GM12878 (cell line): Measurements from ENCODE around the gene GRB10. TPM values are rescaled to one million over a fixed set of nuclear protein-coding genes. Genes with fewer than 3 reads are reported as not detected.

ENCODE experiments used
- ATAC-seq: fragments of 200-7000 bp; cut with Tn5 transposase; 3 replicates; pipeline ENCODE4 v1.9.1; 2020; ENCODE audit warnings: mild to moderate bottlenecking, moderate library complexity
- BruUV-seq: library from RNA; stranded (reverse); fragments of 400-500 nt; replicated peaks from 2 replicates; lab custom pipeline; 2021; lab: Mats Ljungman, UMichigan
- CTCF ChIA-PET: fragments of 300-600 bp; sonication (Branson Sonifier 250); formaldehyde crosslinking; extraction: SDS; loops from one replicate; lab custom pipeline; 2021; ENCODE audit warnings: inconsistent platforms; lab: Yijun Ruan, JAX
- POLR2A ChIA-PET: fragments of 350-600 bp; formaldehyde crosslinking; extraction: SDS; loops from one replicate; lab custom pipeline; 2021; ENCODE audit warnings: inconsistent platforms; lab: Charles Lee
- RAD21 ChIA-PET: fragments of 300-600 bp; sonication (Branson Sonifier 250); formaldehyde crosslinking; loops from one replicate; lab custom pipeline; 2023; ENCODE audit warnings: antibody characterized with exemption; ENCODE audit not compliant: unreplicated experiment; lab: Charles Lee
- SMC1A ChIA-PET: fragments of 300-600 bp; sonication (Branson Sonifier 250); formaldehyde crosslinking; loops from one replicate; lab custom pipeline; 2023; ENCODE audit not compliant: unreplicated experiment, uncharacterized antibody; lab: Charles Lee
- DNase-seq: peaks from one replicate; pipeline ENCODE4 v3.0.0-alpha.2; 2011; ENCODE audit warnings: low read depth, low spot score
- FAIRE-seq: peaks from 3 replicates; lab custom pipeline; 2011; peaks lifted over from hg19 to GRCh38; lab: Jason Lieb, UNC
- H2AFZ ChIP-seq: 2 replicates; pipeline ENCODE4 v1.6.0; 2011; ENCODE audit warnings: low read depth, low read length, control low read depth; ENCODE audit not compliant: control insufficient read depth
- H3K27ac ChIP-seq: 2 replicates; pipeline ENCODE4 v1.5.1; 2011; ENCODE audit warnings: control low read depth; ENCODE audit not compliant: control insufficient read depth, insufficient read depth
- H3K27me3 ChIP-seq, 2 experiments: replicated peaks in 1 of 2; 2 replicates each; pipeline versions ENCODE4 v1.6.0 to v1.6.1; 2011; ENCODE audit warnings: low read length in 1 of 2; ENCODE audit not compliant: control insufficient read depth in 2 of 2, insufficient read depth in 2 of 2
- H3K36me3 ChIP-seq, 2 experiments: 2 replicates each; pipeline ENCODE4 v1.5.1; 2011; ENCODE audit warnings: low read length in 1 of 2; ENCODE audit not compliant: control insufficient read depth in 2 of 2, insufficient read depth in 2 of 2
- H3K4me1 ChIP-seq: 2 replicates; pipeline ENCODE4 v1.6.1; 2011; ENCODE audit warnings: mild to moderate bottlenecking, low read length, moderate library complexity, mixed read lengths; ENCODE audit not compliant: control insufficient read depth, insufficient read depth
- H3K4me2 ChIP-seq: 2 replicates; pipeline ENCODE4 v1.6.0; 2011; ENCODE audit warnings: control low read depth; ENCODE audit not compliant: control insufficient read depth, insufficient read depth
- H3K4me3 ChIP-seq: fragments of 200-600 bp; sonication (generic); 2 replicates; pipeline ENCODE4 v1.5.1; 2016
- H3K79me2 ChIP-seq: 2 replicates; pipeline ENCODE4 v1.6.0; 2011; ENCODE audit warnings: low read length; ENCODE audit not compliant: control insufficient read depth, insufficient read depth
- H3K9ac ChIP-seq: 2 replicates; pipeline ENCODE4 v1.8.0; 2011; ENCODE audit warnings: low read length, control low read depth, mixed read lengths; ENCODE audit not compliant: control insufficient read depth, insufficient read depth
- H3K9me3 ChIP-seq: replicated peaks from 3 replicates; pipeline ENCODE4 v1.5.1; 2011; ENCODE audit warnings: mild to moderate bottlenecking, low read length; ENCODE audit not compliant: control insufficient read depth, insufficient read depth
- H4K20me1 ChIP-seq: 2 replicates; pipeline ENCODE4 v1.6.0; 2011; ENCODE audit not compliant: control insufficient read depth, insufficient read depth
- CEBPB ChIP-seq, 2 experiments: fragments of 150-350 bp in 1 of 2; IDR thresholded peaks; 2 replicates each; pipeline ENCODE4 v1.6.1; 2012 to 2014; ENCODE audit warnings: low read depth in 2 of 2, low read length in 2 of 2, borderline replicate concordance in 1 of 2, inconsistent platforms in 1 of 2
- MYB ChIP-seq: fragments of 150-350 bp; IDR thresholded peaks from 2 replicates; pipeline ENCODE4 v1.6.1; 2014; ENCODE audit warnings: mild to moderate bottlenecking, low read depth, low read length, borderline replicate concordance
- POU2F2 ChIP-seq: IDR thresholded peaks from 3 replicates; pipeline ENCODE4 v1.6.1; 2011; ENCODE audit warnings: low read depth, mild to moderate bottlenecking, low read length, borderline replicate concordance
- RELA ChIP-seq: fragments of 450-650 bp; IDR thresholded peaks from 2 replicates; pipeline ENCODE4 v1.8.0; 2014; ENCODE audit warnings: borderline replicate concordance; ENCODE audit not compliant: partially characterized antibody
- TCF12 ChIP-seq: IDR thresholded peaks from 2 replicates; pipeline ENCODE4 v1.6.1; 2011; ENCODE audit warnings: low read depth, mild to moderate bottlenecking, low read length
- WGBS: methylation state at CpG from one replicate; pipeline ENCODE4 v1.1.6; 2016; ENCODE audit warnings: low lambda C conversion rate; ENCODE audit not compliant: insufficient replicate concordance, insufficient coverage; ENCODE audit errors: missing lambda C conversion rate; 5-methylcytosine and 5-hydroxymethylcytosine counted together
- in situ Hi-C: fragments of 300-500 bp; cut with MboI; formaldehyde crosslinking; loops from 9 replicates; pipeline ENCODE4 v1.14.3; 2018; ENCODE audit warnings: mixed read lengths
- intact Hi-C: fragments of 100-400 bp; cut with micrococcal nuclease; formaldehyde crosslinking; loops from one replicate; pipeline ENCODE4 v1.14.2; 2022; ENCODE audit not compliant: unreplicated experiment
- polyA plus RNA-seq, 11 experiments: library from polyadenylated mRNA; depleted of rRNA in 4 of 11; unstranded in 6 of 11; stranded (reverse) in 5 of 11; fragments of >200 nt; fragmentation: Nextera tagmentation in 4 of 11; fragmentation: Illumina TruSeq in 1 of 11; extraction: Ambion mirVana in 4 of 11; extraction: Trizol in 1 of 11; gene quantifications; 1 replicate in 1 of 11; 2 replicates in 10 of 11; pipeline versions ENCODE4 v1.2.1 to v1.2.3, GENCODE V29; 2011 to 2016; ENCODE audit warnings: inconsistent platforms in 2 of 11, missing spikeins in 2 of 11, low read depth in 1 of 11
- total RNA-seq, 4 experiments: library from RNA; depleted of rRNA in 3 of 4; stranded (reverse); fragments of >200 nt in 3 of 4; fragmentation: Illumina TruSeq in 1 of 4; extraction: Trizol in 1 of 4; gene quantifications; 2 replicates each; pipeline versions ENCODE4 v1.2.1 to v1.2.3, GENCODE V29; 2013 to 2021
- TF ChIP-seq, protein P1 (sequence below): IDR thresholded peaks from 2 replicates; pipeline ENCODE4 v1.6.1; 2011; ENCODE audit warnings: low read depth, low read length, improper control_type of control experiment, borderline replicate concordance
- TF ChIP-seq, protein P2 (sequence below): fragments of 450-650 bp; formaldehyde crosslinking; IDR thresholded peaks from 2 replicates; pipeline ENCODE4 v1.4.0; 2022; ENCODE audit warnings: mild to moderate bottlenecking, moderate library complexity

The GRB10 gene
- total and polyA plus RNA-seq, 10 of the 15 experiments (the other 5 are each of a cell fraction or from before 2014, with no cell fraction given): 0.04 to 0.33 TPM; not detected in 8

DNA sequence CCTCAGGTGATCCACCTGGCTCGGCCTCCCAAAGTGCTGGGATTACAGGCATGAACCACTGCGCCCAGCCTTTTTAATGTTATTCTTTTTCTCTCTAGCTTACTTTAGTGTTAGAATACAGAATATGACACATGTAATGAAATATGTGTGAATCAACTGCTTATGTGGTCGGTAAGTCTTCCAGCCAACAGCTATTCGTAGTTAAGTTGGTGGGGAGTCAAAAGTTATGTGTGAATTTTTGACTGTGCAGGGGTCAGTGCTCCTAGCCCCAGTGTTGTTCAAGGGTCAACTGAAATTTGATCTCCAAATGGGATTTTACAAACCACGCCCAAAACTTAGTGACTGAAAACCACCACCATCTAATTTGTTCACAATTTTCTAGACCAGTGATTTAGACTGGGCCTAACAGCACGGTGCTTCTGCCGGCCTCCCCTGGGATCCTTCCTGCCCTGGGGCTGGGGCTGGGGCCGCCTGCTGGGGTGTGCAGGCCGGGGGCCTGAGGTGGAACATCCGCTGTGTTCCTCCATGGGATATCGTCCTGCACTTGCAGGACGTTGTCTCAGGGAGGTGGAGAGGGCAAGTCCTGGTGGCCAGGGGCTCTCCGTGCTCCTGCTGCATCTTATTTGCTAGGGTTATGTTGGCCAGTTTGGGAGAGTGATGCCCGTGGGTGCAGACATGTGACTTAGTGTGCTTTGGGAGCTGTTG, 24.5 kb upstream of the GRB10 start:
- ChIA-PET CTCF (no interaction called here), SMC1A (no interaction called here), POLR2A (no interaction called here)
- no peak overlapping the region for H3K4me2 ChIP-seq
- H2AFZ ChIP-seq: no peak overlapping the region
- 19% methylated on average over 14 of the region's 14 CpGs for WGBS
- H3K79me2 ChIP-seq: no peaks in the 10 kb centered on the region
- no peak overlapping the region for H3K9ac ChIP-seq
- no peak for ATAC-seq
- H3K4me3 ChIP-seq: no peak overlapping the region
- no peaks in the 10 kb centered on the region; a peak in 1 of 4 replicates for H3K27me3 ChIP-seq
- TF ChIP-seq, protein P1, sequence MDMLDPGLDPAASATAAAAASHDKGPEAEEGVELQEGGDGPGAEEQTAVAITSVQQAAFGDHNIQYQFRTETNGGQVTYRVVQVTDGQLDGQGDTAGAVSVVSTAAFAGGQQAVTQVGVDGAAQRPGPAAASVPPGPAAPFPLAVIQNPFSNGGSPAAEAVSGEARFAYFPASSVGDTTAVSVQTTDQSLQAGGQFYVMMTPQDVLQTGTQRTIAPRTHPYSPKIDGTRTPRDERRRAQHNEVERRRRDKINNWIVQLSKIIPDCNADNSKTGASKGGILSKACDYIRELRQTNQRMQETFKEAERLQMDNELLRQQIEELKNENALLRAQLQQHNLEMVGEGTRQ: no peak
- TF ChIP-seq MYB (no peak), RELA (no peak), TCF12 (no peak), CEBPB (IDR thresholded peaks at IDR 0.05; ENCODE audit: borderline replicate concordance in 1 of 2, low read depth in 2 of 2, low read length in 2 of 2) (no peak), POU2F2 (no peak)
- TF ChIP-seq, protein P2, sequence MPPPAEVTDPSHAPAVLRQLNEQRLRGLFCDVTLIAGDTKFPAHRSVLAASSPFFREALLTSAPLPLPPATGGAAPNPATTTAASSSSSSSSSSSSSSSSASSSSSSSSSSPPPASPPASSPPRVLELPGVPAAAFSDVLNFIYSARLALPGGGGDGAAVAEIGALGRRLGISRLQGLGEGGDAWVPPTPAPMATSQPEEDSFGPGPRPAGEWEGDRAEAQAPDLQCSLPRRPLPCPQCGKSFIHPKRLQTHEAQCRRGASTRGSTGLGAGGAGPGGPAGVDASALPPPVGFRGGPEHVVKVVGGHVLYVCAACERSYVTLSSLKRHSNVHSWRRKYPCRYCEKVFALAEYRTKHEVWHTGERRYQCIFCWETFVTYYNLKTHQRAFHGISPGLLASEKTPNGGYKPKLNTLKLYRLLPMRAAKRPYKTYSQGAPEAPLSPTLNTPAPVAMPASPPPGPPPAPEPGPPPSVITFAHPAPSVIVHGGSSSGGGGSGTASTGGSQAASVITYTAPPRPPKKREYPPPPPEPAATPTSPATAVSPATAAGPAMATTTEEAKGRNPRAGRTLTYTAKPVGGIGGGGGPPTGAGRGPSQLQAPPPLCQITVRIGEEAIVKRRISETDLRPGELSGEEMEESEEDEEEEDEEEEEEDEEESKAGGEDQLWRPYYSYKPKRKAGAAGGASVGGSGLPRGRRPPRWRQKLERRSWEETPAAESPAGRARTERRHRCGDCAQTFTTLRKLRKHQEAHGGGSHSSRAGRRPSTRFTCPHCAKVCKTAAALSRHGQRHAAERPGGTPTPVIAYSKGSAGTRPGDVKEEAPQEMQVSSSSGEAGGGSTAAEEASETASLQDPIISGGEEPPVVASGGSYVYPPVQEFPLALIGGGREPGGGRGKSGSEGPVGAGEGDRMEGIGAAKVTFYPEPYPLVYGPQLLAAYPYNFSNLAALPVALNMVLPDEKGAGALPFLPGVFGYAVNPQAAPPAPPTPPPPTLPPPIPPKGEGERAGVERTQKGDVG: no peak
- TF ChIP-seq, all 136 proteins: peak for 0
- no peak for FAIRE-seq
- Histone ChIP-seq H3K36me3 (no peaks in the 10 kb centered on the region), H4K20me1 (no peaks in the 10 kb centered on the region; the same call in 1 of the 2 replicates), H3K27ac (no peak overlapping the region), H3K4me1 (no peaks in the 10 kb centered on the region), H3K9me3 (no peaks in the 10 kb centered on the region)
- no peak for DNase-seq
- in situ Hi-C loops: no loop called here
- BruUV-seq: no TSS peak
- RAD21 ChIA-PET: no interaction called here
- intact Hi-C loops: no loop called here
